ENCODE results near the gene SLC4A11.
"Not testable (repeated sequence)": the region's sequence is repeated elsewhere in the genome, so short reads cannot be mapped to it uniquely, and the experiment has no call there.

Gene SLC4A11

GRCh38 chr20:3199976-3200755, 38.8 kb downstream of the SLC4A11 start:
- ATAC-seq (replicated peaks; ENCODE audit: extremely low read depth, poor library complexity, severe bottlenecking) (no peak), DNase-seq (ENCODE audit: low spot score in 2 of 2) (no peak)
- H3K36me3 Mint-ChIP-seq (ENCODE audit: insufficient read depth): peaks cover 61% of the 10 kb centered on the region
- H3K4me3 Mint-ChIP-seq: no peak overlapping the region
- H3K4me1 Mint-ChIP-seq: peaks cover 22% of the 10 kb centered on the region
- H3K27me3 Mint-ChIP-seq: no peaks in the 10 kb centered on the region
- H3K9me3 Mint-ChIP-seq: no peaks in the 10 kb centered on the region
- no peak overlapping the region for H3K27ac Mint-ChIP-seq (ENCODE audit: low read depth)

GRCh38 chr20:3199206-3199605, 39.8 kb downstream of the SLC4A11 start:
- H3K36me3 Mint-ChIP-seq (ENCODE audit: insufficient read depth): peaks cover 63% of the 10 kb centered on the region

GRCh38 chr20:3195590-3196237, 43.3 kb downstream of the SLC4A11 start:
- Mint-ChIP-seq H3K36me3 (ENCODE audit: insufficient read depth) (peaks cover 76% of the 10 kb centered on the region), H3K9me3 (no peaks in the 10 kb centered on the region), H3K4me1 (peaks cover 12% of the 10 kb centered on the region), H3K27me3 (no peaks in the 10 kb centered on the region), H3K4me3 (no peak overlapping the region), H3K27ac (ENCODE audit: low read depth) (peak overlapping the region; percentile 61)
- no peak for ATAC-seq (replicated peaks; ENCODE audit: extremely low read depth, poor library complexity, severe bottlenecking)
- DNase-seq (ENCODE audit: low spot score in 2 of 2): no peak

More at GRCh38 chr20:3199206-3199605, 39.8 kb downstream of the SLC4A11 start:
- no peak overlapping the region for H3K27ac Mint-ChIP-seq (ENCODE audit: low read depth)
- peaks cover 23% of the 10 kb centered on the region for H3K4me1 Mint-ChIP-seq
- no peak for DNase-seq (ENCODE audit: low spot score in 2 of 2)
- H3K4me3 Mint-ChIP-seq: no peak overlapping the region
- H3K27me3 Mint-ChIP-seq: no peaks in the 10 kb centered on the region
- H3K9me3 Mint-ChIP-seq: no peaks in the 10 kb centered on the region
- no peak for ATAC-seq (replicated peaks; ENCODE audit: extremely low read depth, poor library complexity, severe bottlenecking)

- Mint-ChIP-seq H3K9me3 (no peaks in the 10 kb centered on the region), H3K27ac (ENCODE audit: low read depth) (peak overlapping the region; percentile 61), H3K27me3 (no peaks in the 10 kb centered on the region), H3K36me3 (ENCODE audit: insufficient read depth) (peaks cover 73% of the 10 kb centered on the region), H3K4me3 (no peak overlapping the region), H3K4me1 (peaks cover 17% of the 10 kb centered on the region)
- ATAC-seq (replicated peaks; ENCODE audit: extremely low read depth, poor library complexity, severe bottlenecking) (no peak), DNase-seq (ENCODE audit: low spot score in 2 of 2) (no peak)
Observed at GRCh38 chr20:3194617-3195280, 44.2 kb downstream of the SLC4A11 start.

- H3K36me3 Mint-ChIP-seq (ENCODE audit: insufficient read depth): peaks cover 68% of the 10 kb centered on the region
- no peak for ATAC-seq (replicated peaks; ENCODE audit: extremely low read depth, poor library complexity, severe bottlenecking)
- H3K9me3 Mint-ChIP-seq: no peaks in the 10 kb centered on the region
- DNase-seq (ENCODE audit: low spot score in 2 of 2): no peak
- H3K4me3 Mint-ChIP-seq: no peak overlapping the region
- no peaks in the 10 kb centered on the region for H3K27me3 Mint-ChIP-seq
- peaks cover 17% of the 10 kb centered on the region for H3K4me1 Mint-ChIP-seq
- no peak overlapping the region for H3K27ac Mint-ChIP-seq (ENCODE audit: low read depth)
Observed at GRCh38 chr20:3193806-3194616, 45.0 kb downstream of the SLC4A11 start.

GRCh38 chr20:3192226-3193015, 46.6 kb downstream of the SLC4A11 start:
- peaks cover 17% of the 10 kb centered on the region for H3K4me1 Mint-ChIP-seq
- H3K9me3 Mint-ChIP-seq: no peaks in the 10 kb centered on the region
- no peak overlapping the region for H3K4me3 Mint-ChIP-seq
- peaks cover 56% of the 10 kb centered on the region for H3K36me3 Mint-ChIP-seq (ENCODE audit: insufficient read depth)
- H3K27ac Mint-ChIP-seq (ENCODE audit: low read depth): peak overlapping the region; percentile 44
- DNase-seq (ENCODE audit: low spot score in 2 of 2): no peak
- no peak for ATAC-seq (replicated peaks; ENCODE audit: extremely low read depth, poor library complexity, severe bottlenecking)
- no peaks in the 10 kb centered on the region for H3K27me3 Mint-ChIP-seq

- Mint-ChIP-seq H3K27me3 (no peaks in the 10 kb centered on the region), H3K27ac (ENCODE audit: low read depth) (no peak overlapping the region), H3K4me3 (no peak overlapping the region), H3K36me3 (ENCODE audit: insufficient read depth) (peaks cover 46% of the 10 kb centered on the region), H3K9me3 (no peaks in the 10 kb centered on the region), H3K4me1 (peaks cover 11% of the 10 kb centered on the region)
- ATAC-seq (replicated peaks; ENCODE audit: extremely low read depth, poor library complexity, severe bottlenecking): no peak
- no peak for DNase-seq (ENCODE audit: low spot score in 2 of 2)
Observed at GRCh38 chr20:3190681-3191111, 48.3 kb downstream of the SLC4A11 start.

- Mint-ChIP-seq H3K27ac (ENCODE audit: low read depth) (peak overlapping the region; percentile 16), H3K4me1 (peaks cover 5% of the 10 kb centered on the region), H3K4me3 (no peak overlapping the region), H3K9me3 (no peaks in the 10 kb centered on the region), H3K36me3 (ENCODE audit: insufficient read depth) (peaks cover 38% of the 10 kb centered on the region), H3K27me3 (no peaks in the 10 kb centered on the region)
- DNase-seq (ENCODE audit: low spot score in 2 of 2): no peak
- no peak for ATAC-seq (replicated peaks; ENCODE audit: extremely low read depth, poor library complexity, severe bottlenecking)
Observed at GRCh38 chr20:3189561-3190131, 49.3 kb downstream of the SLC4A11 start.

GRCh38 chr20:3188823-3189413, 50.1 kb downstream of the SLC4A11 start:
- DNase-seq (ENCODE audit: low spot score in 2 of 2): no peak
- peaks cover 5% of the 10 kb centered on the region for H3K4me1 Mint-ChIP-seq
- ATAC-seq (replicated peaks; ENCODE audit: extremely low read depth, poor library complexity, severe bottlenecking): no peak
- H3K27me3 Mint-ChIP-seq: no peaks in the 10 kb centered on the region
- no peak overlapping the region for H3K4me3 Mint-ChIP-seq
- H3K27ac Mint-ChIP-seq (ENCODE audit: low read depth): no peak overlapping the region
- H3K9me3 Mint-ChIP-seq: no peaks in the 10 kb centered on the region
- peaks cover 32% of the 10 kb centered on the region for H3K36me3 Mint-ChIP-seq (ENCODE audit: insufficient read depth)

- peaks cover 26% of the 10 kb centered on the region for H3K36me3 Mint-ChIP-seq (ENCODE audit: insufficient read depth)
- DNase-seq (ENCODE audit: low spot score in 2 of 2); H3K27me3 Mint-ChIP-seq; ATAC-seq (replicated peaks; ENCODE audit: extremely low read depth, poor library complexity, severe bottlenecking); H3K4me1 Mint-ChIP-seq; H3K9me3 Mint-ChIP-seq; H3K27ac Mint-ChIP-seq (ENCODE audit: low read depth); H3K4me3 Mint-ChIP-seq: not testable (repeated sequence)
Observed at GRCh38 chr20:3187861-3188260, 51.1 kb downstream of the SLC4A11 start.

- no peak overlapping the region for H3K27ac Mint-ChIP-seq (ENCODE audit: low read depth)
- no peaks in the 10 kb centered on the region for H3K9me3 Mint-ChIP-seq
- ATAC-seq (replicated peaks; ENCODE audit: extremely low read depth, poor library complexity, severe bottlenecking) (no peak), DNase-seq (ENCODE audit: low spot score in 2 of 2) (no peak)
- no peak overlapping the region for H3K4me3 Mint-ChIP-seq
- H3K27me3 Mint-ChIP-seq: no peaks in the 10 kb centered on the region
- peaks cover 5% of the 10 kb centered on the region for H3K36me3 Mint-ChIP-seq (ENCODE audit: insufficient read depth)
- no peaks in the 10 kb centered on the region for H3K4me1 Mint-ChIP-seq
Observed at GRCh38 chr20:3183896-3184612, 54.9 kb downstream of the SLC4A11 start.
